NCI-H446 (cell line): ENCODE data around the gene RAPSN.

Source experiments
- DNase-seq, 2 experiments: peaks; one replicate each; lab custom pipeline; 2025; lab: John Stamatoyannopoulos, UW

RAPSN gene

GRCh38 chr11:47390422-47390760 lies 58.5 kb downstream of the RAPSN start:
- DNase-seq: no peak

- no peak for DNase-seq
These were observed 59.1 kb downstream of the RAPSN start for GRCh38 chr11:47389577-47390421.

GRCh38 chr11:47388697-47389576 lies 60.0 kb downstream of the RAPSN start:
- DNase-seq: no peak

- no peak for DNase-seq
These were observed 60.8 kb downstream of the RAPSN start for GRCh38 chr11:47387944-47388696.
